SU-DHL-6 (cell line): Measurements from ENCODE around the gene HIVEP1.

Experiments used
- H2AFZ ChIP-seq: fragments of 200-600 bp; sonication (generic); 2 replicates; pipeline ENCODE4 v1.6.1; 2014; ENCODE audit warnings: low read depth, mild to moderate bottlenecking, moderate library complexity, mixed read lengths, antibody characterized with exemption, low read length; ENCODE audit not compliant: severe bottlenecking
- H3F3A ChIP-seq: fragments of 200-600 bp; shearing (Covaris generic); 2 replicates; pipeline ENCODE4 v1.6.0; 2016; ENCODE audit warnings: antibody characterized with exemption, mild to moderate bottlenecking; ENCODE audit not compliant: insufficient read depth
- H3K27ac ChIP-seq: fragments of 200-600 bp; sonication (generic); 2 replicates; pipeline ENCODE4 v1.5.1; 2016; ENCODE audit warnings: low read depth, mild to moderate bottlenecking, low read length, moderate library complexity, mixed read lengths
- H3K27me3 ChIP-seq: fragments of 200-600 bp; sonication (generic), shearing (Covaris generic); 2 replicates; pipeline ENCODE4 v1.6.0; 2014; ENCODE audit warnings: mild to moderate bottlenecking, low read length
- H3K36me3 ChIP-seq: fragments of 200-600 bp; sonication (generic); 2 replicates; pipeline ENCODE4 v1.6.1; 2014; ENCODE audit warnings: mild to moderate bottlenecking, low read length, mixed read lengths
- H3K4me2 ChIP-seq: fragments of 300-600, 200-600 bp; shearing (Covaris generic), sonication (generic); 2 replicates; pipeline ENCODE4 v1.6.0; 2014; ENCODE audit warnings: low read length, low read depth, mild to moderate bottlenecking; ENCODE audit not compliant: poor library complexity, severe bottlenecking
- H3K4me3 ChIP-seq: fragments of 200-600 bp; sonication (generic); 2 replicates; pipeline ENCODE4 v1.5.1; 2014; ENCODE audit warnings: antibody characterized with exemption, low read length, mild to moderate bottlenecking, mixed read lengths; ENCODE audit not compliant: insufficient read depth, poor library complexity, severe bottlenecking
- H3K79me2 ChIP-seq: fragments of 200-600 bp; sonication (generic); 2 replicates; pipeline ENCODE4 v1.6.1; 2014; ENCODE audit warnings: mild to moderate bottlenecking, low read length, moderate library complexity; ENCODE audit not compliant: insufficient read depth
- H3K9ac ChIP-seq: fragments of 200-600 bp; sonication (generic); 2 replicates; pipeline ENCODE4 v1.7.0; 2014; ENCODE audit warnings: mild to moderate bottlenecking, low read length
- H3K9me2 ChIP-seq: fragments of 200-600 bp; sonication (generic); replicated peaks from 2 replicates; pipeline ENCODE4 v1.6.1; 2014; ENCODE audit warnings: low read length; ENCODE audit not compliant: insufficient read depth
- H3K9me3 ChIP-seq: fragments of 200-600 bp; sonication (generic); 2 replicates; pipeline ENCODE4 v1.6.1; 2014; ENCODE audit warnings: low read length, mixed read lengths; ENCODE audit not compliant: insufficient read depth
- H4K20me1 ChIP-seq: fragments of 200-600 bp; sonication (generic); 2 replicates; pipeline ENCODE4 v1.6.1; 2014; ENCODE audit warnings: low read depth, mild to moderate bottlenecking, antibody characterized with exemption, low read length, moderate library complexity, mixed read lengths
- EZH2phosphoT487 ChIP-seq: fragments of 200-600 bp; sonication (generic), shearing (Covaris generic); conservative IDR thresholded peaks from 2 replicates; pipeline ENCODE4 v1.6.1; 2018; ENCODE audit warnings: mild to moderate bottlenecking, antibody characterized with exemption, low read length, moderate library complexity, mixed read lengths
- TF ChIP-seq, protein P1 (sequence below): fragments of 200-600 bp; sonication (generic); IDR thresholded peaks from one replicate; pipeline ENCODE4 v1.5.1; 2017; ENCODE audit warnings: antibody characterized with exemption, mild to moderate bottlenecking, low read length, moderate library complexity; ENCODE audit not compliant: insufficient read depth, poor library complexity, severe bottlenecking

The HIVEP1 gene

DNA sequence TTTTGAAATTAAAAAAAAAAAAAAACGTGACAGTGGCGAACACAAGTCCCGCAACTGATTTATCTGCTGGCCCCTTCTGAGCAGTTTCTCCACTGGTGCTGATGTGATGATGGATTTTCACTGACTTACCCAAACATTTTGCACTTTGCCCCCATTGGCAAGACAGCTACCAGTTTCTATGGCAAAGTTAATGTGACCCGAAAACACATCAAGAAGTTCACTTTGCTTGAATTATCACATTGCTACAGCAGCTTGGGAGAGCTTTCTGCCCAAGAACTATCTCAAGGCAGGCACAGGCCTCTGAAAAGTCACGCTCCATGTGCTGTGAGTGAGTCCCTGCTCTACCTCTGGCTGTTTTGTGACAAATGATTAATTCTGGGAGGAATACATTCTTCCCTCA lies 150.1 kb downstream of the HIVEP1 start:
- no peaks in the 10 kb centered on the region for H3K27me3 ChIP-seq
- no peak overlapping the region for H3K4me2 ChIP-seq
- H3K9me3 ChIP-seq = no peaks in the 10 kb centered on the region
- H3K9me2 ChIP-seq = no peaks in the 10 kb centered on the region
- TF ChIP-seq, protein P1, sequence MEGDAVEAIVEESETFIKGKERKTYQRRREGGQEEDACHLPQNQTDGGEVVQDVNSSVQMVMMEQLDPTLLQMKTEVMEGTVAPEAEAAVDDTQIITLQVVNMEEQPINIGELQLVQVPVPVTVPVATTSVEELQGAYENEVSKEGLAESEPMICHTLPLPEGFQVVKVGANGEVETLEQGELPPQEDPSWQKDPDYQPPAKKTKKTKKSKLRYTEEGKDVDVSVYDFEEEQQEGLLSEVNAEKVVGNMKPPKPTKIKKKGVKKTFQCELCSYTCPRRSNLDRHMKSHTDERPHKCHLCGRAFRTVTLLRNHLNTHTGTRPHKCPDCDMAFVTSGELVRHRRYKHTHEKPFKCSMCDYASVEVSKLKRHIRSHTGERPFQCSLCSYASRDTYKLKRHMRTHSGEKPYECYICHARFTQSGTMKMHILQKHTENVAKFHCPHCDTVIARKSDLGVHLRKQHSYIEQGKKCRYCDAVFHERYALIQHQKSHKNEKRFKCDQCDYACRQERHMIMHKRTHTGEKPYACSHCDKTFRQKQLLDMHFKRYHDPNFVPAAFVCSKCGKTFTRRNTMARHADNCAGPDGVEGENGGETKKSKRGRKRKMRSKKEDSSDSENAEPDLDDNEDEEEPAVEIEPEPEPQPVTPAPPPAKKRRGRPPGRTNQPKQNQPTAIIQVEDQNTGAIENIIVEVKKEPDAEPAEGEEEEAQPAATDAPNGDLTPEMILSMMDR = no peak
- TF ChIP-seq EZH2phosphoT487 = no peak
- H2AFZ ChIP-seq = no peak overlapping the region
- H3K36me3 ChIP-seq = no peaks in the 10 kb centered on the region; the same call in 1 of the 2 replicates
- no peaks in the 10 kb centered on the region for H3K79me2 ChIP-seq
- no peak overlapping the region for H3K9ac ChIP-seq
- no peaks in the 10 kb centered on the region for H4K20me1 ChIP-seq
- no peaks in the 10 kb centered on the region for H3F3A ChIP-seq
- no peak overlapping the region for H3K27ac ChIP-seq
- no peak overlapping the region for H3K4me3 ChIP-seq

DNA sequence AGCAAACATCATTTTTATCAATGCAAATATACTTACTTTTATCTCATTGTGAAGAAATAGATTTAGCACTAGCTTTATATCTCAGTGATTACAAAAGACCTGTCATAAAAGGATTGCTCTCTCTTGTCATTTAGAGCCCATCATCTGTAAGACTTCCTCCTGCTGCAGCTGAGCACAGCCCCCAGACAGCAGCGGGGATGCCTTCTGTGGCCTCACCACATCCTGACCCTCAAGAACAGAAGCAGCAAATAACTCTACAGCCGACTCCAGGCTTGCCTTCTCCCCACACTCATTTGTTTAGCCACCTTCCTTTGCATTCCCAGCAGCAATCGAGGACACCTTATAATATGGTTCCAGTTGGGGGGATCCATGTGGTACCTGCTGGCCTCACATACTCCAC lies 151.0 kb downstream of the HIVEP1 start:
- TF ChIP-seq EZH2phosphoT487 = no peak
- TF ChIP-seq, protein P1 = no peak
- no peak overlapping the region for H2AFZ ChIP-seq
- H3K4me2 ChIP-seq = no peak overlapping the region
- no peaks in the 10 kb centered on the region for H3K79me2 ChIP-seq
- H3K4me3 ChIP-seq = no peak overlapping the region
- H4K20me1 ChIP-seq = no peaks in the 10 kb centered on the region
- H3K9me3 ChIP-seq = no peaks in the 10 kb centered on the region
- no peaks in the 10 kb centered on the region for H3K27me3 ChIP-seq
- H3K9ac ChIP-seq = no peak overlapping the region
- no peaks in the 10 kb centered on the region for H3F3A ChIP-seq
- no peaks in the 10 kb centered on the region for H3K9me2 ChIP-seq
- H3K27ac ChIP-seq = no peak overlapping the region
- H3K36me3 ChIP-seq = no peaks in the 10 kb centered on the region; the same call in 1 of the 2 replicates

DNA sequence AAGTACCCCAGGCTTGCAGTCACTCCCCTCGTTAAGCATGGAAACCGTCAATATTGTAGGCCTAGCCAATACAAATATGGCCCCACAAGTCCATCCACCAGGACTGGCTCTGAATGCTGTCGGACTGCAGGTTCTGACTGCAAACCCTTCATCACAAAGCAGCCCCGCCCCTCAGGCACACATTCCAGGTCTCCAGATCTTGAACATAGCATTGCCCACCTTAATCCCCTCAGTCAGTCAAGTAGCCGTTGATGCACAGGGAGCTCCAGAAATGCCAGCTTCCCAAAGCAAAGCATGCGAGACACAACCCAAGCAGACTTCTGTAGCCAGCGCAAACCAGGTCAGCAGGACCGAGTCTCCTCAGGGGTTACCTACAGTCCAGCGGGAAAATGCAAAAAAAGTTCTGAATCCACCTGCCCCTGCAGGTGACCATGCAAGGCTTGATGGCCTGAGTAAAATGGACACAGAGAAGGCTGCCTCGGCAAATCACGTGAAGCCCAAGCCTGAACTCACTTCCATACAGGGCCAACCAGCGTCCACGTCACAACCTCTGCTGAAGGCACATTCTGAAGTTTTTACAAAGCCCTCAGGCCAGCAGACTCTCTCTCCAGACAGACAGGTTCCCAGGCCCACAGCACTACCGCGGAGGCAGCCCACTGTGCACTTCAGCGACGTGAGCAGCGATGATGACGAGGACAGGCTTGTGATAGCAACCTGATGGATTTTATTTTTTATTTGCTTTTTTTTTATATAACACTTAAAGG lies 151.8 kb downstream of the HIVEP1 start:
- Histone ChIP-seq H3K9ac (no peak overlapping the region), H3F3A (no peaks in the 10 kb centered on the region), H4K20me1 (no peaks in the 10 kb centered on the region), H3K27me3 (no peaks in the 10 kb centered on the region), H3K79me2 (no peaks in the 10 kb centered on the region), H3K4me3 (no peak overlapping the region), H3K36me3 (no peaks in the 10 kb centered on the region; the same call in 1 of the 2 replicates), H3K9me2 (no peaks in the 10 kb centered on the region), H3K27ac (no peak overlapping the region), H2AFZ (no peak overlapping the region), H3K9me3 (no peaks in the 10 kb centered on the region), H3K4me2 (no peak overlapping the region)
- TF ChIP-seq, protein P1 = no peak
- no peak for TF ChIP-seq EZH2phosphoT487
